ENCODE measurements around the gene IL1F10. TPM values are rescaled to one million over a fixed set of nuclear protein-coding genes. Genes with fewer than 3 reads are reported as not detected.

Gene IL1F10
- total RNA-seq, 2 experiments from 2014 or later, result not detected

- Histone ChIP-seq H3K9me2 (ENCODE audit: insufficient read depth, low read length) (no peaks in the 10 kb centered on the region), H4K20me1 (ENCODE audit: insufficient read depth, low read length) (no peaks in the 10 kb centered on the region), H3K4me3 (ENCODE audit: low read depth, low read length, poor library complexity, severe bottlenecking) (no peak within 1 kb of the TSS), H3K79me2 (ENCODE audit: insufficient read depth, low read depth, low read length) (no peaks in the 10 kb centered on the region), H2AFZ (ENCODE audit: low read length) (no peak within 1 kb of the TSS), H3K27ac (ENCODE audit: low read depth, low read length, poor library complexity, severe bottlenecking) (no peak within 1 kb of the TSS), H3K4me1 (ENCODE audit: insufficient read depth, low read length, poor library complexity, severe bottlenecking) (no peaks in the 10 kb centered on the region), H3K36me3 (ENCODE audit: insufficient read depth, low read length) (no peaks in the 10 kb centered on the region), H3K4me2 (ENCODE audit: low read length) (no peak within 1 kb of the TSS), H3K9me3 (ENCODE audit: low read length) (no peaks in the 10 kb centered on the region)
- intact Hi-C loops (cut with micrococcal nuclease; ENCODE audit: unreplicated experiment), result no loop called here
- POLR2A ChIA-PET, result interaction anchor here (1.5 kb wide), 1 partner anchor 11 kb away, joined by 4 read pairs; no protein-coding TSS in a partner anchor
- CTCF ChIA-PET (ENCODE audit: unreplicated experiment), result interaction anchor here (0.5 to 0.6 kb wide), 2 partner anchors 17 to 144 kb away, joined by 3 read pairs; no protein-coding TSS in a partner anchor
- BruUV-seq (replicated peaks), result no TSS peak
- TF ChIP-seq CTCF (conservative IDR thresholded peaks at IDR 0.05; ENCODE audit: low read length), result no peak
- no peak for DNase-seq (ENCODE audit: low spot score)
These were observed 8.5 kb upstream of the IL1F10 start, which contains the start of gene IL36RN for GRCh38 chr2:113058998-113059960. Gene IL36RN, plus strand, starts transcription at chr2:113059198. Its CDS starts 241 bp downstream, at chr2:113059439.

GRCh38 chr2:113060396-113060795 lies 7.4 kb upstream of the IL1F10 start:
- no peaks in the 10 kb centered on the region for H3K9me3 ChIP-seq (ENCODE audit: low read length)
- no peaks in the 10 kb centered on the region for H3K79me2 ChIP-seq (ENCODE audit: insufficient read depth, low read depth, low read length)
- no peaks in the 10 kb centered on the region for H3K4me1 ChIP-seq (ENCODE audit: insufficient read depth, low read length, poor library complexity, severe bottlenecking)
- ChIA-PET CTCF (ENCODE audit: unreplicated experiment) (no interaction called here), POLR2A (interaction anchor here (1.5 kb wide), 1 partner anchor 12 kb away, joined by 4 read pairs; no protein-coding TSS in a partner anchor)
- no TSS peak for BruUV-seq (replicated peaks)
- no peaks in the 10 kb centered on the region for H4K20me1 ChIP-seq (ENCODE audit: insufficient read depth, low read length)
- DNase-seq (ENCODE audit: low spot score), result no peak
- H3K4me3 ChIP-seq (ENCODE audit: low read depth, low read length, poor library complexity, severe bottlenecking), result no peak overlapping the region
- H3K4me2 ChIP-seq (ENCODE audit: low read length), result no peak overlapping the region
- no peaks in the 10 kb centered on the region for H3K36me3 ChIP-seq (ENCODE audit: insufficient read depth, low read length)
- no peak overlapping the region for H3K27ac ChIP-seq (ENCODE audit: low read depth, low read length, poor library complexity, severe bottlenecking)
- TF ChIP-seq CTCF (conservative IDR thresholded peaks at IDR 0.05; ENCODE audit: low read length) (no peak), EZH2phosphoT487 (IDR thresholded peaks at IDR 0.05; ENCODE audit: borderline replicate concordance, low read depth, low read length) (no peak)
- H2AFZ ChIP-seq (ENCODE audit: low read length), result no peak overlapping the region
- no peaks in the 10 kb centered on the region for H3K9me2 ChIP-seq (ENCODE audit: insufficient read depth, low read length)
- intact Hi-C loops (cut with micrococcal nuclease; ENCODE audit: unreplicated experiment), result no loop called here

GRCh38 chr2:113060796-113061195 lies 7.0 kb upstream of the IL1F10 start:
- Histone ChIP-seq H3K9me3 (ENCODE audit: low read length) (no peaks in the 10 kb centered on the region), H3K27ac (ENCODE audit: low read depth, low read length, poor library complexity, severe bottlenecking) (no peak overlapping the region), H3K4me2 (ENCODE audit: low read length) (no peak overlapping the region), H4K20me1 (ENCODE audit: insufficient read depth, low read length) (no peaks in the 10 kb centered on the region), H3K4me1 (ENCODE audit: insufficient read depth, low read length, poor library complexity, severe bottlenecking) (no peaks in the 10 kb centered on the region), H3K36me3 (ENCODE audit: insufficient read depth, low read length) (no peaks in the 10 kb centered on the region), H3K79me2 (ENCODE audit: insufficient read depth, low read depth, low read length) (no peaks in the 10 kb centered on the region), H3K4me3 (ENCODE audit: low read depth, low read length, poor library complexity, severe bottlenecking) (no peak overlapping the region), H3K9me2 (ENCODE audit: insufficient read depth, low read length) (no peaks in the 10 kb centered on the region), H2AFZ (ENCODE audit: low read length) (no peak overlapping the region)
- no TSS peak for BruUV-seq (replicated peaks)
- POLR2A ChIA-PET, result no interaction called here
- no peak for TF ChIP-seq CTCF (conservative IDR thresholded peaks at IDR 0.05; ENCODE audit: low read length)
- TF ChIP-seq EZH2phosphoT487 (IDR thresholded peaks at IDR 0.05; ENCODE audit: borderline replicate concordance, low read depth, low read length), result no peak
- no peak for DNase-seq (ENCODE audit: low spot score)
- intact Hi-C loops (cut with micrococcal nuclease; ENCODE audit: unreplicated experiment), result no loop called here
- CTCF ChIA-PET (ENCODE audit: unreplicated experiment), result no interaction called here
